Transverse colon (tissue), 3 donors: Measurements from ENCODE around the gene ODF4.
"Not testable (repeated sequence)": the region's sequence is repeated elsewhere in the genome, so short reads cannot be mapped to it uniquely, and the experiment has no call there.

Experiments used
- EP300 ChIP-seq: sonication (generic); formaldehyde crosslinking; IDR thresholded peaks from one replicate; pipeline ENCODE4 v1.6.1; 2017; ENCODE audit warnings: antibody characterized with exemption, low read depth
- POLR2A ChIP-seq: fragments of 450-650 bp; IDR thresholded peaks from one replicate; pipeline ENCODE4 v1.6.1; 2016; ENCODE audit warnings: antibody characterized with exemption, mild to moderate bottlenecking, moderate library complexity
- TF ChIP-seq, protein P1 (sequence below), 5 experiments: fragments of 200-600 bp in 3 of 5; fragments of 450-650 bp in 2 of 5; sonication (generic) in 3 of 5; IDR thresholded peaks; 1 replicate in 2 of 5; 2 replicates in 3 of 5; pipeline ENCODE4 v1.5.1; 2016 to 2017; ENCODE audit warnings: antibody characterized with exemption in 5 of 5, inconsistent platforms in 3 of 5, mild to moderate bottlenecking in 2 of 5, moderate library complexity in 1 of 5

DNA sequence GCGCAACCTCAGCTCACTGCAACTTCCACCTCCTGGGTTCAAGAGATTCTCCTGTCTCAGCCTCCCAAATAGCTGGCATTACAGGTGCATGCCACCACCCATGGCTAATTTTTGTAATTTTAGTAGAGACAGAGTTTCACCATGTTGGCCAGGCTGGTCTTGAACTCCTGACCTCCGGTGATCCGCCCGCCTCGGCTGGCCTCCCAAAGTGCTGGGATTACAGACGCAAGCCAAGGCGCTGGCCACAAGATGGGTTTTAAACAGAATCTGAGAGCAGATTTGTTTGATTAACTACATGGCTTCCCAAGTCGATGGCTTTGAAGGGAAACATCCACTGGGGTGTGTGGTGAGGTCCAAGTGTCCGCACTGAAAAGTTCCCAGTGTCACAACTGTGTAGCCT, 54.9 kb downstream of the ODF4 start:
- TF ChIP-seq, protein P1, sequence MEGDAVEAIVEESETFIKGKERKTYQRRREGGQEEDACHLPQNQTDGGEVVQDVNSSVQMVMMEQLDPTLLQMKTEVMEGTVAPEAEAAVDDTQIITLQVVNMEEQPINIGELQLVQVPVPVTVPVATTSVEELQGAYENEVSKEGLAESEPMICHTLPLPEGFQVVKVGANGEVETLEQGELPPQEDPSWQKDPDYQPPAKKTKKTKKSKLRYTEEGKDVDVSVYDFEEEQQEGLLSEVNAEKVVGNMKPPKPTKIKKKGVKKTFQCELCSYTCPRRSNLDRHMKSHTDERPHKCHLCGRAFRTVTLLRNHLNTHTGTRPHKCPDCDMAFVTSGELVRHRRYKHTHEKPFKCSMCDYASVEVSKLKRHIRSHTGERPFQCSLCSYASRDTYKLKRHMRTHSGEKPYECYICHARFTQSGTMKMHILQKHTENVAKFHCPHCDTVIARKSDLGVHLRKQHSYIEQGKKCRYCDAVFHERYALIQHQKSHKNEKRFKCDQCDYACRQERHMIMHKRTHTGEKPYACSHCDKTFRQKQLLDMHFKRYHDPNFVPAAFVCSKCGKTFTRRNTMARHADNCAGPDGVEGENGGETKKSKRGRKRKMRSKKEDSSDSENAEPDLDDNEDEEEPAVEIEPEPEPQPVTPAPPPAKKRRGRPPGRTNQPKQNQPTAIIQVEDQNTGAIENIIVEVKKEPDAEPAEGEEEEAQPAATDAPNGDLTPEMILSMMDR (IDR thresholded peaks at IDR 0.05), result not testable (repeated sequence)
- TF ChIP-seq EP300, POLR2A: not testable (repeated sequence)
